HepG2 (cell line): Measurements from ENCODE around the gene HNRNPF. TPM values are rescaled to one million over a fixed set of nuclear protein-coding genes. Genes with fewer than 3 reads are reported as not detected.

ENCODE experiments used
- AGO1 ChIP-seq: fragments of 200-400 bp; formaldehyde crosslinking; IDR thresholded peaks from 2 replicates; pipeline ENCODE4 v1.6.1; 2017; ENCODE audit warnings: mild to moderate bottlenecking, low read depth, low read length, moderate library complexity; ENCODE audit not compliant: poor library complexity, severe bottlenecking
- ARID5B ChIP-seq: IDR thresholded peaks from 2 replicates; pipeline ENCODE4 v1.4.0; 2020; ENCODE audit warnings: mild to moderate bottlenecking, missing genetic modification reagents
- CSRNP1 ChIP-seq: sonication (generic); formaldehyde crosslinking; IDR thresholded peaks from 2 replicates; pipeline ENCODE4 v1.8.1; 2023; ENCODE audit warnings: mild to moderate bottlenecking, missing genetic modification reagents
- EEA1 ChIP-seq: sonication (generic); formaldehyde crosslinking; IDR thresholded peaks from 2 replicates; pipeline ENCODE4 v1.5.1; 2020; ENCODE audit warnings: mild to moderate bottlenecking, missing genetic modification reagents, borderline replicate concordance
- FIP1L1 ChIP-seq: fragments of 200-400 bp; formaldehyde crosslinking; IDR thresholded peaks from 2 replicates; pipeline ENCODE4 v1.6.1; 2018; ENCODE audit warnings: low read depth, mild to moderate bottlenecking, low read length, moderate library complexity, borderline replicate concordance; ENCODE audit not compliant: insufficient read depth
- FOXK1 ChIP-seq: sonication (generic); formaldehyde crosslinking; IDR thresholded peaks from 2 replicates; pipeline ENCODE4 v1.4.0; 2020; ENCODE audit warnings: low read depth, missing genetic modification reagents, borderline replicate concordance
- GABPB1 ChIP-seq: IDR thresholded peaks from 2 replicates; pipeline ENCODE4 v1.6.1; 2016; ENCODE audit warnings: mild to moderate bottlenecking, missing genetic modification reagents, moderate library complexity, missing compliant biosample characterization
- NFKBIZ ChIP-seq: IDR thresholded peaks from 2 replicates; pipeline ENCODE4 v1.6.1; 2018; ENCODE audit warnings: missing genetic modification reagents, missing compliant biosample characterization
- NR2F1 ChIP-seq, 2 experiments: fragments of 450-650 bp in 1 of 2; formaldehyde crosslinking in 1 of 2; IDR thresholded peaks; 2 replicates each; pipeline versions ENCODE4 v1.5.0 to v1.6.1; 2016 to 2020; ENCODE audit warnings: mild to moderate bottlenecking in 1 of 2, missing compliant biosample characterization in 1 of 2, missing genetic modification reagents in 1 of 2, moderate library complexity in 1 of 2
- NR2F2 ChIP-seq: IDR thresholded peaks from 2 replicates; pipeline ENCODE4 v1.6.1; 2012; ENCODE audit warnings: low read depth, inconsistent platforms, borderline replicate concordance
- SIX4 ChIP-seq: sonication (generic); formaldehyde crosslinking; IDR thresholded peaks from 2 replicates; pipeline ENCODE4 v1.4.0; 2020; ENCODE audit warnings: missing genetic modification reagents
- ZNF280D ChIP-seq: sonication (generic); formaldehyde crosslinking; IDR thresholded peaks from 2 replicates; pipeline ENCODE4 v1.5.1; 2020; ENCODE audit warnings: mild to moderate bottlenecking, missing genetic modification reagents
- ZNF562 ChIP-seq: sonication (generic); formaldehyde crosslinking; IDR thresholded peaks from 2 replicates; pipeline ENCODE4 v1.8.0; 2022; ENCODE audit warnings: missing genetic modification reagents, borderline replicate concordance
- ZNF597 ChIP-seq: sonication (generic); formaldehyde crosslinking; IDR thresholded peaks from 2 replicates; pipeline ENCODE4 v1.5.0; 2020; ENCODE audit warnings: missing genetic modification reagents
- ZNF740 ChIP-seq: sonication (generic); formaldehyde crosslinking; IDR thresholded peaks from 2 replicates; pipeline ENCODE4 v1.4.0; 2020; ENCODE audit warnings: missing genetic modification reagents
- polyA plus RNA-seq, 8 experiments: library from polyadenylated mRNA; depleted of rRNA in 3 of 8; stranded (reverse) in 7 of 8; unstranded in 1 of 8; fragments of >200 nt; fragmentation: Illumina TruSeq in 4 of 8; extraction: Trizol in 4 of 8; gene quantifications; 2 replicates each; pipeline versions ENCODE4 v1.2.1 to v1.2.3, GENCODE V29; 2011 to 2016; ENCODE audit warnings: low read depth in 4 of 8, missing spikeins in 1 of 8, mixed read lengths in 1 of 8; ENCODE audit not compliant: insufficient read depth in 1 of 8
- total RNA-seq, 5 experiments: library from RNA; depleted of rRNA; stranded (reverse); fragments of >200 nt; fragmentation: Illumina TruSeq; extraction: Trizol; gene quantifications; 2 replicates each; pipeline ENCODE4 v1.2.3, GENCODE V29; 2016; ENCODE audit warnings: low read depth in 1 of 5

Gene HNRNPF
- total and polyA plus RNA-seq, 2 of the 13 experiments (the other 11 are each of a cell fraction or from before 2014, with no cell fraction given) = 166 to 308 TPM

- peak; percentile 14; the same call in 1 of the 2 replicates for TF ChIP-seq CSRNP1 (CRISPR knock-in tag)
- TF ChIP-seq NR2F2 = peak; percentile 35; the same call in 1 of the 2 replicates
- no peak for TF ChIP-seq AGO1
- no peak for TF ChIP-seq EEA1 (CRISPR knock-in tag)
- TF ChIP-seq NFKBIZ (CRISPR knock-in tag) = no peak
- no peak for TF ChIP-seq ZNF597 (CRISPR knock-in tag)
- no peak for TF ChIP-seq ARID5B (CRISPR knock-in tag)
- TF ChIP-seq ZNF280D (CRISPR knock-in tag) = no peak
- TF ChIP-seq GABPB1 (CRISPR knock-in tag) = no peak; the same call in 1 of the 2 replicates
- TF ChIP-seq FIP1L1 = no peak
- TF ChIP-seq NR2F1 (CRISPR knock-in tag; IDR thresholded peaks at IDR 0.05) = no peak
- TF ChIP-seq SIX4 (CRISPR knock-in tag) = no peak
- no peak; the same call in 1 of the 2 replicates for TF ChIP-seq FOXK1
- TF ChIP-seq ZNF562 = no peak
- TF ChIP-seq ZNF740 (CRISPR knock-in tag) = no peak
Observed at GRCh38 chr10:43396061-43396927, 12.7 kb downstream of the HNRNPF start (continued).
